Measurements from ENCODE around the gene HRH1.
"Not testable (repeated sequence)": the region's sequence is repeated elsewhere in the genome, so short reads cannot be mapped to it uniquely, and the experiment has no call there.

The HRH1 gene

DNA sequence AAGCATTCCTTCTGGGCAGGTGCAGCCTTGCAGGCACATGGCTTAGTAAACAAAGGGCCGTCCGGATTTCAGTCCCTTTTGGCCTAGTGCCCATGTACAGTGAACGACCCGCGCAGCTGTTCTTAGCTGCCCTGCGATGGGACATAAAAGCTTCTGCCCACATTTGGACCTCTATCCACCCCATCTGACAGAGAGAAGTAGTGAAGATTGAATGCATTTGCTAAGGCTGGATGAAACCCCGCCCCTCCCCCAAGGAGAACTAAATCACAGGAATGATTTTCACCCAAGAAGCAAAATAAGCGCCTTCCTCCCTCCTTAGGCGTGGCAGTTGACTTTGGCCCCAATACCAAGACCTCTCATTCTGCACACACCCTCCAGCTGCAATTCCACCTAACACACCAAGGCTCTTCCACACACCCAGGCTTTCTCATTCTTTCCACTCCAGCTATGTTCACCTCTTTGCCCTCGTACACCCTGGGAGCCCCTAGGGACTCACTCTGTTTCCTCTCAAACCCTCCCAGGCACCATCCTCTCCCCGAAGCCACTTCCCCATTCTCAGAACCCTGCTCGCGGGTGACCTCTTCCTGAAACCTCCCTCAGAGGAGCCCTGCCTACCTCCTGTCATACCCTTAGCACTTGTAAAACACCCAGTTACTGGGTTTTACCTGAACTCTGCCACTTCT lies 14.1 kb upstream of the HRH1 start:
- FAIRE-seq (peak; percentile 97), DNase-seq (ENCODE audit: insufficient read length, low spot score) (peak; percentile 75)

DNA sequence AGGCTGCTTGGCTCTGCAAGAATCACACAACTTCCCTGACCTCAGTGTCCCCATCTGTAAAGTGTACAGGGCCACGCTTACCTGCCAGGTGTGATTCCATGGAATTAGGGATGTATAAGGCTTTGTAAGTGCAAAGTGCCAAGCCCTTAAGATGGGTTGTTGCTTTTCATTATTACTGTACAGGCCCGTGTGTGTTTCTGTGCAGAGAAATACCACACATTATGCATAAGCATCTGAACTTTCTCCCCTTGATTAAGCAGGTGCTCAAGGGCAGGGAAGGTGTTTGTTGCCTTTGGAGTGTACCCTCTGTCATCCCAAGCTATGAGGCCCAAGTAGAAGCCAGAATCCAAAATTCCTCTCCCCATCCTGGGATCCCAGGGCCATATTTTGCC lies 13.6 kb upstream of the HRH1 start:
- FAIRE-seq: no peak
- no peak for DNase-seq (ENCODE audit: insufficient read length, low spot score)

- FAIRE-seq (no peak), DNase-seq (ENCODE audit: insufficient read length, low spot score) (no peak)
Measured at GRCh38 chr3:11143476-11143875, 10.8 kb upstream of the HRH1 start.

- no peak for FAIRE-seq
- no peak for DNase-seq (ENCODE audit: insufficient read length, low spot score)
Measured at GRCh38 chr3:11144996-11145395, 9.3 kb upstream of the HRH1 start.

- no peak for DNase-seq (ENCODE audit: insufficient read length, low spot score)
- no peak for FAIRE-seq
Measured at GRCh38 chr3:11145888-11146287, 8.4 kb upstream of the HRH1 start.

- no peak for DNase-seq (ENCODE audit: insufficient read length, low spot score)
- no peak for FAIRE-seq
Measured at GRCh38 chr3:11146773-11147660, 7.3 kb upstream of the HRH1 start.

DNA sequence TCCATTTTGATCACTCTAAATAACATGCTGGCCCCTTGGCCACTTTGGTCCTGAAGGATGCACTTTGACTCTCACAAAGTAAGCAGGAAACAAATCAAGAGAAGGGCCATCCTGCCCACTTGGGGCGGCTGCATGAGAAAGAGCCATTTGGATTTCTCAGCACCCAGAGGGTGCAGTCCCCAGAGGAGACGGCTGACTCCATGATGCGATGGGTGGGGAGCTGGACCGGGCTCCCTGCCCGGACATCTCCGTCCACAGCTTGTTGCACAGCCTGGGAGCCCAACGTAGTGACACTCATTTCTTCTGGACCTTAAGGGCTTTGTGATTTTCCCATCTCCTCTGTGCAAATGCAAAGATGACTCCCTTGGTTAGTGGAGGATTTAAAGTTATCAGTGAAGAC lies 4.0 kb upstream of the HRH1 start:
- no peak for DNase-seq (ENCODE audit: insufficient read length, low spot score)
- FAIRE-seq: no peak

- FAIRE-seq: no peak
- DNase-seq (ENCODE audit: insufficient read length, low spot score): no peak
Measured at GRCh38 chr3:11152301-11152700, 2.0 kb upstream of the HRH1 start.

- FAIRE-seq (no peak), DNase-seq (ENCODE audit: insufficient read length, low spot score) (no peak)
Measured at GRCh38 chr3:11154953-11155325, 646 bp downstream of the HRH1 start.

DNA sequence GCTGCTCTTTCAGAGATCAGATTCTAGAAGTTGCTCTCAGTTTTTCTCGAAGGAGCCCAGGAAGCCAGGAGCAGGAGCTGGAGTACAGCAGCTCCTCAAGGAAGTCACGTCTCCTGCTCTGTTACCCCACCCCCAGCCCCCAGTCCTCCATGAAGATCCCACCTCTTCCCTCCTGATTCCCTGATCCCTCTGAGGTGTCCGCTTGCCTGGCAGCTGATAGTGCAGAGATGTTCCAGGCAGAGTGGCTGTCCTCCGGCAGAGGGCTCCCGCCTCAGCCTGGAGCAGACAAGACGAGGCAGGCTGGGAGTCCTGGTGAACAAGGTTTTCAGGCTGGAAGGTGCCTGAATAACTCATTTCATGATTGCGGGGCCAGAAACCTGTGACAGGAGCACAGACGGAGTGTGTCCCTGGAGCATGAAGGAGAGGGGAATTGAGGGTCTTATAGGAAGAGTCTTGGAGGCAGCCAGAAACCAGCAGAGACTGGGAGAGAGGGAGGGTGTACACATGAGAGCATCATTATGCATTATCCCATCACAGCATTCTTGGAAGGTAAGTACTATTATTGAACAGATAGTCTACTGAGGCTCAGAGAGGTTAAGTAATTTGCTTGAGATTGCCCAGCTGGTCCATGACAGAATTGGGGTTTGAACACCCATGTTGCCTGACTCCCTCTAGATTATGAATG lies 1.2 kb downstream of the HRH1 start:
- FAIRE-seq (no peak), DNase-seq (ENCODE audit: insufficient read length, low spot score) (peak; percentile 32)

- DNase-seq (ENCODE audit: insufficient read length, low spot score): no peak
- no peak for FAIRE-seq
Measured at GRCh38 chr3:11156026-11156410, 1.7 kb downstream of the HRH1 start.

- DNase-seq (ENCODE audit: insufficient read length, low spot score) (no peak), FAIRE-seq (no peak)
Measured at GRCh38 chr3:11157421-11157820, 3.1 kb downstream of the HRH1 start.

DNA sequence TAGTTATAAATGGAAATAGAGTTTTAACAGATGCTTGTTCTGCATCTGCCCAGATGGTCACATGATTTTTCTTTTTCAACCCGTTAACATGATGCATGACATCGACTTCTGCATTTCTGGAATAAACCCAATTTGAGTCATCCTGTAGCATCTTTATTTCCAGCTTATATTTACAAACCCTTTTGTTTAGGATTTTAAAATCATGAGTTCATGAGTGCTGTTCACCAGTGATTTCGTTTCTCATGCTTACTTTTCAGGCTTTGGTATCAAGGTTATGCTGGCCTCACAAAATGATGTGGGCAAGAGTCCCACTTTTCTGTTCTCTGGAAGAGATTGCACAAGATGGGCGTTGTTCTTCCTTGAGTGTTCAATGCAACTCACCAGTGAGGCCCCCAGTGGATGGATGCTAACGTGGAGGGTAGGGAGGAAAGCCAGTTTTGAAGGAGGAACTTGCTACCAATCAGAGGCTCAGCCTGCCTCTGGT lies 5.2 kb downstream of the HRH1 start:
- no peak for FAIRE-seq

DNA sequence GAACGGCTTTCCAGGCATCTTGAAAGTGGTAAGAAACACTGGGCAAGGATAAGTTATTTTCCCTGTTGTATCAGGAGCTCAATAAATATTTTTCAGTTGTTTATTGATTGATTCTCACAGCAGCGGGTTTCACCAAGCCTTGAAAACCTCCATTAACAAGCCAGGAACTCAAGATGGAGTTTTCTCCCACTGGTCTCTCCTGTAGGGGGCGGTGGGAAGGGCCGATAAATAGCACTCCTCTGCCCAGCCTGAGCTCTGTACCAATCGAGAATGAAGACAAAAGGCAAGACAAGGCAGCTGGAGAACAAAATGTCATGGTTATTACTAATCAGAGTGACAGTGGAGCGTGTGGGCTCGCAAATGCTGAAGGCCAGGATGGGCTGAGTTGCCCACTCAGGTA lies 7.4 kb downstream of the HRH1 start:
- DNase-seq (ENCODE audit: insufficient read length, low spot score) (no peak), FAIRE-seq (no peak)

More for the DNA sequence above, 5.2 kb downstream of the HRH1 start:
- no peak for DNase-seq (ENCODE audit: insufficient read length, low spot score)

DNA sequence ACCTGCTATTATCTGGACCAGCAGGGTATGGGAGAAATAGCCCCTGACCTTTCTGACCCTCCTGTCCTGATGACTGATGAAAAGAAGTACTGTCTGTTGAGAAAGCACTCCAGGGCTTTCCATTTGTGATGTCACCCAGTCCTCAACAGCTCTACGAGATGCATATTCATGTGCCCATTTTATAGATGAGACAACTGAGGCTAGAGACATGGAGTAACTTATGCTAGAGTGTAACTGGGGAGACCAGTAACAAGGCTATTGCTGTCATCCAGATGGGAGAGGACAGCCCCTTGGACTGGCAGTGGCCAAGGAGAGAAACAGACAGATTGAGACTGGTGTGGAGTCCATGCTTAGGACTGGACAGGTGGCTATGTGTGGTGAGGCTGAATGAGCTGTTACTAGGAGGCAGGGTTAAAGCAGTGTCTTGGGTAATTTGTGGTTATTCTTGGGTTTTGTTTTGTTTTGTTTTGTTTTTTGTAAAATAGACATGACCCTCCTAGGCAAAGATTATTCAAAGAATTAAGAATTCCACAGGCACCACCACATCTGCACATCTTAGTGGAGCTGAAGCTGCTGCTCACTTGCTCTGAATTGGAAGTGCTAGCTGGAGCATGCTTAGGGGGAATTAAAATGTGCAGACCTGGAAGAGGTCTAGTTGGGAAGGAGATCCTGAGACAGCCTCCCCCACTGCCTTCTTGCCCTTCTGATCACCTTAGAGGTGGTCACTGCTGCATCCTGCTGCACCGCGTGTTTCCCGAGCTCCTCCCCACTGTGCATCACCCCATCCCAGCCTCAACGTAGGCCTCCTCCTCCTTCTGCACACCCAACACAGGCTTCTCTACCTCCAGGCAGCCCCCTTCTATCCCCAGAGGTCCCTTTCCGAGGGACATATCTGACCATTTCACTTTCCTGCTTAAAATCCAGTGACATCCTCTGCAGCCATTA lies 8.4 kb downstream of the HRH1 start:
- FAIRE-seq (no peak), DNase-seq (ENCODE audit: insufficient read length, low spot score) (no peak)

- FAIRE-seq: no peak
- no peak for DNase-seq (ENCODE audit: insufficient read length, low spot score)
Measured at GRCh38 chr3:11164607-11165006, 10.3 kb downstream of the HRH1 start.

- DNase-seq (ENCODE audit: insufficient read length, low spot score) (no peak), FAIRE-seq (no peak)
Measured at GRCh38 chr3:11165476-11165875, 11.2 kb downstream of the HRH1 start.

GRCh38 chr3:11166807-11167400 lies 12.6 kb downstream of the HRH1 start:
- FAIRE-seq; DNase-seq (ENCODE audit: insufficient read length, low spot score): not testable (repeated sequence)

- DNase-seq (ENCODE audit: insufficient read length, low spot score) (no peak), FAIRE-seq (no peak)
Measured at GRCh38 chr3:11167590-11167989, 13.3 kb downstream of the HRH1 start.

GRCh38 chr3:11168406-11168805 lies 14.1 kb downstream of the HRH1 start:
- FAIRE-seq (no peak), DNase-seq (ENCODE audit: insufficient read length, low spot score) (no peak)

All from GM19239 (cell line).